K562 (cell line): ENCODE measurements around the gene NRXN2. TPM values are rescaled to one million over a fixed set of nuclear protein-coding genes. Genes with fewer than 3 reads are reported as not detected.

Experiments used
- ATAC-seq: fragments of 200-7000 bp; cut with Tn5 transposase; 3 replicates; pipeline ENCODE4 v1.9.1; 2020; ENCODE audit warnings: moderate library complexity
- BruUV-seq: library from RNA; stranded (reverse); fragments of 400-500 nt; replicated peaks from 2 replicates; lab custom pipeline; 2021; lab: Mats Ljungman, UMichigan
- CTCF ChIA-PET: fragments of 300-600 bp; formaldehyde crosslinking; extraction: SDS; loops from one replicate; lab custom pipeline; 2021; ENCODE audit warnings: low intra/inter-chr PET ratio; lab: Yijun Ruan, JAX
- POLR2A ChIA-PET: fragments of 300-600, 350-650 bp; sonication (Branson Sonifier 250); formaldehyde crosslinking; extraction: SDS; loops from one replicate; lab custom pipeline; 2021; ENCODE audit warnings: antibody characterized with exemption, inconsistent platforms; lab: Yijun Ruan, JAX
- DNase-seq, 4 experiments: peaks; one replicate each; pipeline versions ENCODE4 v3.0.0 to v3.0.0-alpha.2; 2011 to 2018; ENCODE audit warnings: low spot score in 3 of 4, mixed read lengths in 3 of 4; ENCODE audit errors: extremely low read depth in 1 of 4
- FAIRE-seq: peaks from 2 replicates; lab custom pipeline; 2011; peaks lifted over from hg19 to GRCh38; lab: Jason Lieb, UNC
- H2AFZ ChIP-seq: 2 replicates; pipeline ENCODE4 v1.6.0; 2011; ENCODE audit warnings: low read depth, low read length, control low read depth, inconsistent platforms
- H3K27ac ChIP-seq: fragments of 200-600 bp; 3 replicates; pipeline ENCODE4 v1.8.0; 2011; ENCODE audit warnings: low read depth, mild to moderate bottlenecking, control low read depth, inconsistent platforms, low read length, moderate library complexity, mixed read lengths; ENCODE audit errors: extremely low read depth
- H3K27me3 ChIP-seq, 2 experiments: fragments of 300-600 bp in 1 of 2; 2 replicates in 1 of 2; 3 replicates in 1 of 2; pipeline versions ENCODE4 v1.6.0 to v1.8.0; 2011; ENCODE audit warnings: inconsistent platforms in 2 of 2, low read length in 2 of 2, mild to moderate bottlenecking in 1 of 2, mixed read lengths in 1 of 2, moderate library complexity in 1 of 2; ENCODE audit not compliant: control insufficient read depth in 2 of 2, insufficient read depth in 2 of 2
- H3K36me3 ChIP-seq: fragments of 300-600 bp; 3 replicates; pipeline ENCODE4 v1.8.0; 2011; ENCODE audit warnings: mild to moderate bottlenecking, low read length, inconsistent platforms; ENCODE audit not compliant: control insufficient read depth, insufficient read depth
- H3K4me1 ChIP-seq, 2 experiments: fragments of 200-600 bp in 1 of 2; replicated peaks in 1 of 2; 2 replicates in 1 of 2; 3 replicates in 1 of 2; pipeline versions ENCODE4 v1.5.1 to v1.8.0; 2011; ENCODE audit warnings: inconsistent platforms in 2 of 2, low read length in 2 of 2, mild to moderate bottlenecking in 1 of 2, mixed read lengths in 1 of 2, moderate library complexity in 1 of 2; ENCODE audit not compliant: control insufficient read depth in 2 of 2, insufficient read depth in 2 of 2
- H3K4me2 ChIP-seq: 2 replicates; pipeline ENCODE4 v1.6.1; 2011; ENCODE audit warnings: low read length, control low read depth, inconsistent platforms, mixed read lengths; ENCODE audit not compliant: insufficient read depth
- H3K4me3 ChIP-seq: fragments of 200-600 bp; sonication (generic), shearing (Covaris generic); 2 replicates; pipeline ENCODE4 v1.5.1; 2016; ENCODE audit warnings: control low read depth, inconsistent platforms
- H3K79me2 ChIP-seq: fragments of 200-600 bp; 3 replicates; pipeline ENCODE4 v1.8.0; 2011; ENCODE audit warnings: low read length, inconsistent platforms; ENCODE audit not compliant: control insufficient read depth, insufficient read depth
- H3K9ac ChIP-seq, 2 experiments: 2 replicates each; pipeline versions ENCODE4 v1.6.0 to v1.6.1; 2011; ENCODE audit warnings: low read depth in 2 of 2, low read length in 2 of 2, control low read depth in 1 of 2, inconsistent platforms in 1 of 2, mild to moderate bottlenecking in 1 of 2, mixed read lengths in 1 of 2; ENCODE audit not compliant: insufficient read depth in 1 of 2
- H3K9me1 ChIP-seq: one replicate; pipeline ENCODE4 v1.6.0; 2011; ENCODE audit warnings: inconsistent platforms, mild to moderate bottlenecking, low read length, moderate library complexity; ENCODE audit not compliant: control insufficient read depth, insufficient read depth
- H3K9me3 ChIP-seq: replicated peaks from 2 replicates; pipeline ENCODE4 v1.5.1; 2011; ENCODE audit warnings: low read depth, low read length, inconsistent platforms; ENCODE audit not compliant: control insufficient read depth, insufficient read depth
- H4K20me1 ChIP-seq: replicated peaks from 2 replicates; pipeline ENCODE4 v1.6.1; 2011; ENCODE audit warnings: low read length, inconsistent platforms, mixed read lengths; ENCODE audit not compliant: control insufficient read depth, insufficient read depth
- BCOR ChIP-seq: fragments of 450-650 bp; IDR thresholded peaks from 2 replicates; pipeline ENCODE4 v1.6.1; 2016
- CAMTA2 ChIP-seq: fragments of 250-450 bp; sonication (Bioruptor Pico); conservative IDR thresholded peaks from 2 replicates; pipeline ENCODE4 v1.5.1; 2022
- CBFA2T3 ChIP-seq: fragments of 450-650 bp; IDR thresholded peaks from 2 replicates; pipeline ENCODE4 v1.6.1; 2017
- HDAC2 ChIP-seq: fragments of 450-650 bp; IDR thresholded peaks from 2 replicates; pipeline ENCODE4 v1.6.1; 2016; ENCODE audit warnings: mild to moderate bottlenecking
- KDM1A ChIP-seq, 2 experiments: fragments of 450-650 bp; IDR thresholded peaks; 2 replicates each; pipeline ENCODE4 v1.6.1; 2016; ENCODE audit warnings: mild to moderate bottlenecking in 2 of 2
- MTA1 ChIP-seq: fragments of 450-650 bp; IDR thresholded peaks from 2 replicates; pipeline ENCODE4 v1.6.1; 2017; ENCODE audit warnings: borderline replicate concordance
- RBM25 ChIP-seq: fragments of 200-400 bp; formaldehyde crosslinking; IDR thresholded peaks from 2 replicates; pipeline ENCODE4 v1.6.1; 2018; ENCODE audit warnings: low read length, low read depth, moderate library complexity; ENCODE audit not compliant: severe bottlenecking
- SMARCA5 ChIP-seq: fragments of 450-650 bp; IDR thresholded peaks from 2 replicates; pipeline ENCODE4 v1.6.1; 2016
- XRCC4 ChIP-seq: IDR thresholded peaks from one replicate; pipeline ENCODE4 v1.6.1; 2011; ENCODE audit not compliant: insufficient read depth, insufficient read length; ENCODE audit errors: extremely low read depth
- ZFP36 ChIP-seq: fragments of 150-350 bp; IDR thresholded peaks from 2 replicates; pipeline ENCODE4 v1.6.1; 2018; ENCODE audit warnings: low read length, low read depth; ENCODE audit not compliant: partially characterized antibody
- WGBS: fragments of 100-300 bp; shearing (Covaris generic); methylation state at CpG from one replicate; pipeline ENCODE4 v1.1.6; 2016; ENCODE audit warnings: low coverage, mixed read lengths; ENCODE audit not compliant: insufficient coverage; ENCODE audit errors: missing lambda C conversion rate; 5-methylcytosine and 5-hydroxymethylcytosine counted together
- in situ Hi-C: fragments of 300-500 bp; cut with MboI; formaldehyde crosslinking; loops from 4 replicates; pipeline ENCODE4 v1.15.0; 2018; ENCODE audit warnings: inconsistent platforms, mixed read lengths
- intact Hi-C: fragments of 100-400 bp; cut with micrococcal nuclease; formaldehyde crosslinking; loops from 2 replicates; pipeline ENCODE4 v1.14.2; 2022
- polyA plus RNA-seq, 8 experiments: library from polyadenylated mRNA; depleted of rRNA in 4 of 8; stranded (reverse) in 5 of 8; unstranded in 3 of 8; fragments of >200 nt; fragmentation: Nextera tagmentation in 2 of 8; fragmentation: Illumina TruSeq in 1 of 8; extraction: Ambion mirVana in 2 of 8; extraction: Trizol in 1 of 8; gene quantifications; 2 replicates each; pipeline versions ENCODE4 v1.2.1 to v1.2.3, GENCODE V29; 2011 to 2014; ENCODE audit warnings: inconsistent platforms in 1 of 8, missing spikeins in 1 of 8
- total RNA-seq, 7 experiments: library from RNA; depleted of rRNA in 6 of 7; stranded (reverse); fragments of >200 nt in 6 of 7; fragmentation: Illumina TruSeq in 2 of 7; extraction: Trizol in 2 of 7; gene quantifications; 2 replicates each; pipeline versions ENCODE4 v1.2.1 to v1.2.3, GENCODE V29; 2011 to 2021; ENCODE audit warnings: low replicate concordance in 1 of 7

The NRXN2 gene
- total and polyA plus RNA-seq, 9 of the 15 experiments (the other 6 are each of a cell fraction or from before 2014, with no cell fraction given): 0.07 to 0.47 (median 0.15) TPM; not detected in 4

DNA sequence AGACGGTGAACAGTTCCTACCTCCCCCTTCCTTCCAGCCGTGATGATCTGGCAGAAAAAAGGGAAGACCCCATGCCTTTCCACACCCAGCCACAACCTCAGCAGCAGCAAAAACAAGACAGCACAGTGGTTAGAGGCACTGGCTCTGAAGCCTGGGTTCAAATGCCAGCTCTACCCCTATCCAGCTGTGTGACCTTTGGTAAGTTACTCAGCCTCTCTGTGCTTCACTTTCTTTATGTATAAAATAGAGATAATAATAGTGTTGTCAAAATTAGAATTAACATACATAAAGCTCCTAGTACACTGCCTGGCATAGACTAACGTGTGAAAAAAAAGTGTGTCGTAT lies 4.2 kb downstream of the NRXN2 start:
- no peaks in the 10 kb centered on the region for H3K9me1 ChIP-seq
- H3K4me2 ChIP-seq: no peak overlapping the region
- H3K4me1 ChIP-seq: peaks cover 0 to 21% of the 10 kb centered on the region in 2 experiments; a peak in 2 of 5 replicates
- in situ Hi-C loops (no loop called here), intact Hi-C loops (no loop called here)
- no peaks in the 10 kb centered on the region for H3K79me2 ChIP-seq
- no peaks in the 10 kb centered on the region for H3K36me3 ChIP-seq
- FAIRE-seq (no peak), ATAC-seq (no peak), DNase-seq (no peak)
- CTCF ChIA-PET: no interaction called here
- H3K27ac ChIP-seq: no peak overlapping the region
- peaks cover 36 to 65% of the 10 kb centered on the region in 2 experiments for H3K27me3 ChIP-seq
- H3K9ac ChIP-seq: no peak overlapping the region
- no peaks in the 10 kb centered on the region for H3K9me3 ChIP-seq
- WGBS: 1% methylated on average over 4 of the region's 4 CpGs
- POLR2A ChIA-PET: no interaction called here
- peaks cover 29% of the 10 kb centered on the region for H4K20me1 ChIP-seq
- peak; percentile 83 for TF ChIP-seq BCOR
- TF ChIP-seq CBFA2T3: no peak
- peak; percentile 58 to 68; a peak in 3 of 4 replicates for TF ChIP-seq KDM1A (IDR thresholded peaks at IDR 0.05)
- peak; percentile 77 for TF ChIP-seq RBM25
- 0 out of 2 replicates have a peak, but pooled peaks have one; percentile 18 for TF ChIP-seq SMARCA5
- TF ChIP-seq CAMTA2 (CRISPR knock-in tag): no peak
- peak; percentile 78 for TF ChIP-seq ZFP36
- TF ChIP-seq MTA1: no peak
- TF ChIP-seq HDAC2: 0 out of 2 replicates have a peak, but pooled peaks have one; percentile 17
- TF ChIP-seq XRCC4: no peak
- no TSS peak for BruUV-seq
- H2AFZ ChIP-seq: no peak overlapping the region
- no peak overlapping the region for H3K4me3 ChIP-seq
